Measurements from ENCODE around the gene DCTN2. TPM values are rescaled to one million over a fixed set of nuclear protein-coding genes. Genes with fewer than 3 reads are reported as not detected.
"Not testable (repeated sequence)": the region's sequence is repeated elsewhere in the genome, so short reads cannot be mapped to it uniquely, and the experiment has no call there.

DCTN2 gene
- total and polyA plus RNA-seq, 7 donors, result 118 to 204 (median 142) TPM

GRCh38 chr12:57575771-57576612 is 29.0 kb upstream of the DCTN2 start:
- intact Hi-C loops (cut with DNase I), result no loop called here
- 48 to 76% methylated on average over 12 of the region's 12 CpGs for WGBS, 2 donors
- no peak for DNase-seq
- H3K36me3 ChIP-seq, result no peaks in the 10 kb centered on the region
- H3K4me3 ChIP-seq, result no peak overlapping the region
- H3K9me3 ChIP-seq, result no peaks in the 10 kb centered on the region
- no peak overlapping the region for H3K27ac ChIP-seq
- no peaks in the 10 kb centered on the region for H3K27me3 ChIP-seq
- TF ChIP-seq CTCF (IDR thresholded peaks at IDR 0.05) (no peak), POLR2A (IDR thresholded peaks at IDR 0.05) (no peak), EP300 (IDR thresholded peaks at IDR 0.05) (no peak), POLR2AphosphoS5 (IDR thresholded peaks at IDR 0.05) (no peak)
- no peaks in the 10 kb centered on the region for H3K4me1 ChIP-seq

- DNase-seq, result no peak
- H3K27ac ChIP-seq, result no peak overlapping the region
- no peak overlapping the region for H3K4me3 ChIP-seq
- H3K9me3 ChIP-seq, result no peaks in the 10 kb centered on the region
- no peaks in the 10 kb centered on the region for H3K4me1 ChIP-seq
- H3K27me3 ChIP-seq, result no peaks in the 10 kb centered on the region
- no peak for TF ChIP-seq CTCF (IDR thresholded peaks at IDR 0.05)
- TF ChIP-seq POLR2A (IDR thresholded peaks at IDR 0.05), result no peak
- TF ChIP-seq EP300 (IDR thresholded peaks at IDR 0.05), result no peak
- no peak for TF ChIP-seq POLR2AphosphoS5 (IDR thresholded peaks at IDR 0.05)
- H3K36me3 ChIP-seq, result no peaks in the 10 kb centered on the region
- WGBS, 2 donors, result 86% methylated on average over 10 of the region's 10 CpGs
- intact Hi-C loops (cut with DNase I), result no loop called here
Measured at GRCh38 chr12:57574795-57575194, 27.8 kb upstream of the DCTN2 start.

GRCh38 chr12:57571926-57572762 is 25.2 kb upstream of the DCTN2 start:
- no peak overlapping the region for H3K4me3 ChIP-seq
- no peaks in the 10 kb centered on the region for H3K4me1 ChIP-seq
- 88 to 90% methylated on average over 12 of the region's 12 CpGs for WGBS, 2 donors
- no peak for DNase-seq
- H3K9me3 ChIP-seq, result no peaks in the 10 kb centered on the region
- H3K27me3 ChIP-seq, result peaks cover 0 to 3% (median 0%) of the 10 kb centered on the region in 3 donors
- no peak overlapping the region for H3K27ac ChIP-seq
- TF ChIP-seq CTCF (IDR thresholded peaks at IDR 0.05), result no peak
- no peak for TF ChIP-seq EP300 (IDR thresholded peaks at IDR 0.05)
- TF ChIP-seq POLR2AphosphoS5 (IDR thresholded peaks at IDR 0.05), result no peak
- no peak for TF ChIP-seq POLR2A (IDR thresholded peaks at IDR 0.05)
- intact Hi-C loops (cut with DNase I), result no loop called here
- no peaks in the 10 kb centered on the region for H3K36me3 ChIP-seq

GRCh38 chr12:57570438-57570837 is 23.4 kb upstream of the DCTN2 start:
- H3K9me3 ChIP-seq; intact Hi-C loops (cut with DNase I); H3K27me3 ChIP-seq; DNase-seq; H3K27ac ChIP-seq; H3K4me1 ChIP-seq; H3K36me3 ChIP-seq; H3K4me3 ChIP-seq: not testable (repeated sequence)
- WGBS, 2 donors, result 89 to 91% methylated on average over 13 of the region's 13 CpGs

GRCh38 chr12:57569858-57570257 is 22.9 kb upstream of the DCTN2 start:
- Histone ChIP-seq H3K9me3 (no peaks in the 10 kb centered on the region), H3K27me3 (peaks cover 0 to 3% (median 0%) of the 10 kb centered on the region in 3 donors), H3K4me1 (no peaks in the 10 kb centered on the region), H3K36me3 (no peaks in the 10 kb centered on the region), H3K4me3 (no peak overlapping the region), H3K27ac (no peak overlapping the region)
- no peak for DNase-seq
- intact Hi-C loops (cut with DNase I), result no loop called here
- TF ChIP-seq POLR2AphosphoS5 (IDR thresholded peaks at IDR 0.05), result no peak
- TF ChIP-seq POLR2A (IDR thresholded peaks at IDR 0.05), result no peak
- no peak for TF ChIP-seq EP300 (IDR thresholded peaks at IDR 0.05)
- TF ChIP-seq CTCF (IDR thresholded peaks at IDR 0.05), result no peak
- whole genome bisulfite sequencing, 2 donors, result 87 to 91% methylated on average over 18 of the region's 18 CpGs
